K562 (cell line): ENCODE data around the gene CLCN5. TPM values are rescaled to one million over a fixed set of nuclear protein-coding genes. Genes with fewer than 3 reads are reported as not detected.

ENCODE experiments used
- ATAC-seq: fragments of 200-7000 bp; cut with Tn5 transposase; 3 replicates; pipeline ENCODE4 v1.9.1; 2020; ENCODE audit warnings: moderate library complexity
- BruUV-seq: library from RNA; stranded (reverse); fragments of 400-500 nt; replicated peaks from 2 replicates; lab custom pipeline; 2021; lab: Mats Ljungman, UMichigan
- CTCF ChIA-PET: fragments of 300-600 bp; formaldehyde crosslinking; extraction: SDS; loops from one replicate; lab custom pipeline; 2021; ENCODE audit warnings: low intra/inter-chr PET ratio; lab: Yijun Ruan, JAX
- POLR2A ChIA-PET: fragments of 300-600, 350-650 bp; sonication (Branson Sonifier 250); formaldehyde crosslinking; extraction: SDS; loops from one replicate; lab custom pipeline; 2021; ENCODE audit warnings: antibody characterized with exemption, inconsistent platforms; lab: Yijun Ruan, JAX
- DNase-seq, 4 experiments: peaks; one replicate each; pipeline versions ENCODE4 v3.0.0 to v3.0.0-alpha.2; 2011 to 2018; ENCODE audit warnings: low spot score in 3 of 4, mixed read lengths in 3 of 4; ENCODE audit errors: extremely low read depth in 1 of 4
- FAIRE-seq: peaks from 2 replicates; lab custom pipeline; 2011; peaks lifted over from hg19 to GRCh38; lab: Jason Lieb, UNC
- H2AFZ ChIP-seq: 2 replicates; pipeline ENCODE4 v1.6.0; 2011; ENCODE audit warnings: low read depth, low read length, control low read depth, inconsistent platforms
- H3K27ac ChIP-seq: fragments of 200-600 bp; 3 replicates; pipeline ENCODE4 v1.8.0; 2011; ENCODE audit warnings: low read depth, mild to moderate bottlenecking, control low read depth, inconsistent platforms, low read length, moderate library complexity, mixed read lengths; ENCODE audit errors: extremely low read depth
- H3K27me3 ChIP-seq, 2 experiments: fragments of 300-600 bp in 1 of 2; 2 replicates in 1 of 2; 3 replicates in 1 of 2; pipeline versions ENCODE4 v1.6.0 to v1.8.0; 2011; ENCODE audit warnings: inconsistent platforms in 2 of 2, low read length in 2 of 2, mild to moderate bottlenecking in 1 of 2, mixed read lengths in 1 of 2, moderate library complexity in 1 of 2; ENCODE audit not compliant: control insufficient read depth in 2 of 2, insufficient read depth in 2 of 2
- H3K36me3 ChIP-seq: fragments of 300-600 bp; 3 replicates; pipeline ENCODE4 v1.8.0; 2011; ENCODE audit warnings: mild to moderate bottlenecking, low read length, inconsistent platforms; ENCODE audit not compliant: control insufficient read depth, insufficient read depth
- H3K4me1 ChIP-seq, 2 experiments: fragments of 200-600 bp in 1 of 2; replicated peaks in 1 of 2; 2 replicates in 1 of 2; 3 replicates in 1 of 2; pipeline versions ENCODE4 v1.5.1 to v1.8.0; 2011; ENCODE audit warnings: inconsistent platforms in 2 of 2, low read length in 2 of 2, mild to moderate bottlenecking in 1 of 2, mixed read lengths in 1 of 2, moderate library complexity in 1 of 2; ENCODE audit not compliant: control insufficient read depth in 2 of 2, insufficient read depth in 2 of 2
- H3K4me2 ChIP-seq: 2 replicates; pipeline ENCODE4 v1.6.1; 2011; ENCODE audit warnings: low read length, control low read depth, inconsistent platforms, mixed read lengths; ENCODE audit not compliant: insufficient read depth
- H3K4me3 ChIP-seq: fragments of 200-600 bp; sonication (generic), shearing (Covaris generic); 2 replicates; pipeline ENCODE4 v1.5.1; 2016; ENCODE audit warnings: control low read depth, inconsistent platforms
- H3K79me2 ChIP-seq: fragments of 200-600 bp; 3 replicates; pipeline ENCODE4 v1.8.0; 2011; ENCODE audit warnings: low read length, inconsistent platforms; ENCODE audit not compliant: control insufficient read depth, insufficient read depth
- H3K9ac ChIP-seq, 2 experiments: 2 replicates each; pipeline versions ENCODE4 v1.6.0 to v1.6.1; 2011; ENCODE audit warnings: low read depth in 2 of 2, low read length in 2 of 2, control low read depth in 1 of 2, inconsistent platforms in 1 of 2, mild to moderate bottlenecking in 1 of 2, mixed read lengths in 1 of 2; ENCODE audit not compliant: insufficient read depth in 1 of 2
- H3K9me1 ChIP-seq: one replicate; pipeline ENCODE4 v1.6.0; 2011; ENCODE audit warnings: inconsistent platforms, mild to moderate bottlenecking, low read length, moderate library complexity; ENCODE audit not compliant: control insufficient read depth, insufficient read depth
- H3K9me3 ChIP-seq: replicated peaks from 2 replicates; pipeline ENCODE4 v1.5.1; 2011; ENCODE audit warnings: low read depth, low read length, inconsistent platforms; ENCODE audit not compliant: control insufficient read depth, insufficient read depth
- H4K20me1 ChIP-seq: replicated peaks from 2 replicates; pipeline ENCODE4 v1.6.1; 2011; ENCODE audit warnings: low read length, inconsistent platforms, mixed read lengths; ENCODE audit not compliant: control insufficient read depth, insufficient read depth
- BRF2 ChIP-seq: IDR thresholded peaks from 3 replicates; pipeline ENCODE4 v1.6.1; 2011; ENCODE audit warnings: borderline replicate concordance, mild to moderate bottlenecking; ENCODE audit not compliant: insufficient read length, insufficient read depth
- C11orf30 ChIP-seq: fragments of 450-650 bp; IDR thresholded peaks from 2 replicates; pipeline ENCODE4 v1.6.1; 2016; ENCODE audit warnings: low read depth, mild to moderate bottlenecking
- CEBPB ChIP-seq: fragments of 450-650 bp; IDR thresholded peaks from 2 replicates; pipeline ENCODE4 v1.6.1; 2016; ENCODE audit warnings: missing genetic modification characterization, missing compliant biosample characterization
- CEBPG ChIP-seq, 3 experiments: fragments of 200-800 bp in 1 of 3; sonication (Bioruptor generic) in 1 of 3; sonication (generic) in 1 of 3; formaldehyde crosslinking in 1 of 3; IDR thresholded peaks in 2 of 3; conservative IDR thresholded peaks in 1 of 3; 2 replicates each; pipeline versions ENCODE4 v1.6.1 to v1.8.0; 2016 to 2022; ENCODE audit warnings: missing compliant biosample characterization in 2 of 3, missing genetic modification characterization in 2 of 3, mild to moderate bottlenecking in 1 of 3, missing genetic modification reagents in 1 of 3
- NFXL1 ChIP-seq: fragments of 450-650 bp; formaldehyde crosslinking; IDR thresholded peaks from 2 replicates; pipeline ENCODE4 v1.4.0; 2021; ENCODE audit warnings: mild to moderate bottlenecking
- RBBP5 ChIP-seq: fragments of 200-600 bp; sonication (generic); IDR thresholded peaks from 2 replicates; pipeline ENCODE4 v1.6.1; 2012; ENCODE audit warnings: borderline replicate concordance, mild to moderate bottlenecking, low read length, control low read depth, inconsistent platforms; ENCODE audit not compliant: insufficient read depth, poor library complexity, severe bottlenecking
- THAP7 ChIP-seq: fragments of 250-450 bp; sonication (Bioruptor Pico); IDR thresholded peaks from 2 replicates; pipeline ENCODE4 v1.5.0; 2021
- XRCC4 ChIP-seq: IDR thresholded peaks from one replicate; pipeline ENCODE4 v1.6.1; 2011; ENCODE audit not compliant: insufficient read depth, insufficient read length; ENCODE audit errors: extremely low read depth
- ZNF316 ChIP-seq: fragments of 450-650 bp; IDR thresholded peaks from 2 replicates; pipeline ENCODE4 v1.6.1; 2016
- ZNF324 ChIP-seq: fragments of 250-450 bp; sonication (Bioruptor Pico); IDR thresholded peaks from 2 replicates; pipeline ENCODE4 v1.4.0; 2020; ENCODE audit warnings: mild to moderate bottlenecking
- ZNF354B ChIP-seq: fragments of 250-450 bp; sonication (Bioruptor Pico); IDR thresholded peaks from 2 replicates; pipeline ENCODE4 v1.4.0; 2020
- WGBS: fragments of 100-300 bp; shearing (Covaris generic); methylation state at CpG from one replicate; pipeline ENCODE4 v1.1.6; 2016; ENCODE audit warnings: low coverage, mixed read lengths; ENCODE audit not compliant: insufficient coverage; ENCODE audit errors: missing lambda C conversion rate; 5-methylcytosine and 5-hydroxymethylcytosine counted together
- in situ Hi-C: fragments of 300-500 bp; cut with MboI; formaldehyde crosslinking; loops from 4 replicates; pipeline ENCODE4 v1.15.0; 2018; ENCODE audit warnings: inconsistent platforms, mixed read lengths
- intact Hi-C: fragments of 100-400 bp; cut with micrococcal nuclease; formaldehyde crosslinking; loops from 2 replicates; pipeline ENCODE4 v1.14.2; 2022
- polyA plus RNA-seq, 8 experiments: library from polyadenylated mRNA; depleted of rRNA in 4 of 8; stranded (reverse) in 5 of 8; unstranded in 3 of 8; fragments of >200 nt; fragmentation: Nextera tagmentation in 2 of 8; fragmentation: Illumina TruSeq in 1 of 8; extraction: Ambion mirVana in 2 of 8; extraction: Trizol in 1 of 8; gene quantifications; 2 replicates each; pipeline versions ENCODE4 v1.2.1 to v1.2.3, GENCODE V29; 2011 to 2014; ENCODE audit warnings: inconsistent platforms in 1 of 8, missing spikeins in 1 of 8
- total RNA-seq, 7 experiments: library from RNA; depleted of rRNA in 6 of 7; stranded (reverse); fragments of >200 nt in 6 of 7; fragmentation: Illumina TruSeq in 2 of 7; extraction: Trizol in 2 of 7; gene quantifications; 2 replicates each; pipeline versions ENCODE4 v1.2.1 to v1.2.3, GENCODE V29; 2011 to 2021; ENCODE audit warnings: low replicate concordance in 1 of 7

The CLCN5 gene
- total and polyA plus RNA-seq, 9 of the 15 experiments (the other 6 are each of a cell fraction or from before 2014, with no cell fraction given), result 0.94 to 11.8 (median 7.1) TPM

GRCh38 chrX:49995107-49995731 lies 72.8 kb downstream of the CLCN5 start:
- Histone ChIP-seq H3K9me3 (no peaks in the 10 kb centered on the region), H3K79me2 (no peaks in the 10 kb centered on the region), H2AFZ (no peak overlapping the region), H3K4me2 (no peak overlapping the region), H3K4me3 (no peak overlapping the region), H4K20me1 (no peaks in the 10 kb centered on the region), H3K36me3 (no peaks in the 10 kb centered on the region), H3K27ac (no peak overlapping the region), H3K9me1 (no peaks in the 10 kb centered on the region), H3K4me1 (no peaks in the 10 kb centered on the region), H3K27me3 (no peaks in the 10 kb centered on the region), H3K9ac (no peak overlapping the region)
- 27% methylated on average over 10 of the region's 10 CpGs for WGBS
- intact Hi-C loops (no loop called here), in situ Hi-C loops (no loop called here)
- ChIA-PET CTCF (no interaction called here), POLR2A (no interaction called here)
- DNase-seq, result peak in 1 of 4 experiments; percentile 4
- TF ChIP-seq THAP7 (CRISPR knock-in tag) (no peak), CEBPB (tag) (peak; percentile 85), XRCC4 (no peak), CEBPG (CRISPR knock-in tag; IDR thresholded peaks at IDR 0.05) (peak; percentile 34; the same call in 1 of the 2 replicates), CEBPG (tag; conservative IDR thresholded peaks at IDR 0.05 in 1 of 2, IDR thresholded peaks at IDR 0.05 in 1 of 2) (peak in 1 of 2 experiments; percentile 64; a peak in 2 of 4 replicates), C11orf30 (peak; percentile 20; the same call in 1 of the 2 replicates), BRF2 (no peak), ZNF316 (0 out of 2 replicates have a peak, but pooled peaks have one; percentile 3), RBBP5 (no peak), NFXL1 (CRISPR knock-in tag) (no peak), ZNF324 (CRISPR knock-in tag) (peak; percentile 71), ZNF354B (no peak)
- FAIRE-seq, result no peak
- ATAC-seq, result no peak
- no TSS peak for BruUV-seq
